ENCODE measurements around the gene TRAPPC4. TPM values are rescaled to one million over a fixed set of nuclear protein-coding genes. Genes with fewer than 3 reads are reported as not detected.
A peak's percentile ranks its signal among the peaks of the same experiment; 100 is the strongest.
"Not testable (repeated sequence)": the region's sequence is repeated elsewhere in the genome, so short reads cannot be mapped to it uniquely, and the experiment has no call there.

Gene TRAPPC4
- total RNA-seq, 1 donor from 2014 or later: 18.0 TPM

DNA sequence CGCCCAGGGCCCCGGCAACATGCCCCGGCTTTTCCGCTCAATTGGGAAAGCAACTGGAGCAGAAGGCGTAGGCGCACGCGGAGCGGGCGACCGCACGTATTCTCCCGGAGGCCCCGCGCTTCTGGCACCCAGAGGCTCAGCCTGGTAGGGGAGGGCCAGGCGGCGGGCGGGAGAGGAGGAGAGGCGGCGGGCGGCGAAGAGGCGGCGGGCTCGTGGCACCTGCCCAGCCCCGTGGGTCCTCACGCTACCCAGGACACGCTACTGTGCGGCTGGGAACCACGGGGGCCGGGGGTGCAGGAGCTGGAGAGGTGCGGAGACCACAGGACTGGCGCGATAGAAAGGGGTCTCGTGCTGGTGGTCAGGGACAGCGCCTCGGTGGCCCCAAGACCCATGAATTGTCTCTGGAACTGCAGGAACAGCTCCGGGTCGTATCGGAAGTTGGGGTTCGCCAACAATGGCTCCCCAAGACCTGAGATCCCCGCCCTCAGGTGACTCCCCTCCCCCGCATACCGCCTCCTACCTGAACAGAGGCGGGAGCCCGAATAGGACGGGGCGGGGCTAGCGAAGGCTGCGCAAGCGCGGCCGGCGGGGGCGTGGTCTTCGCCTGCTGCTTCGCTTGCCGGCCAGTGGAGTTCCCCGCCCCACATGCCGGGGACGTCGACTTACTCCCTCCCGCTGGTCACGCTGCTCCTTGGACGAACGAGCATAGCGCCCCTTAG is 11.9 kb downstream of the TRAPPC4 start, which contains the start of gene SLC37A4:
SLC37A4 (minus strand) TSS at position 549 of the 719 bp plus-strand sequence.
- DNase-seq (ENCODE audit: low spot score) (peak; percentile 100), ATAC-seq (peak; percentile 67)

DNA sequence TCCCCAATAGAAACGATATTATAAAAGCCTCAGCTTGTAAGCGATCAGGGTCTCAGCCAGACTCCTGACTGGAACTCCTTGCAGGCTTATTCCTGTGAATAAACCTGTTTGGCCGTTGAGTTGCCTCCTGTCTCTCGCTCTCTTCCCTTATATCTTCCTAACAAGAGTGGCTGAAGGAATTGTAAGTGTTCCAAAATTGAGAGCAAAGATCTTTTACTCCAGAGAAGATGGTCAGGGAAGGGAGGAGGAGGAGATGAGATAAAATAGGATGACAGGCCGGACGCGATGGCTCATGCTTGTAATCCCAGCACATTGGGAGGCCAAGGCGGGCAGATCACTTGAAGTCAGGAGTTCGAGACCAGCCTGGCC is 13.3 kb downstream of the TRAPPC4 start:
- ATAC-seq (no peak), DNase-seq (ENCODE audit: low spot score) (no peak)

GRCh38 chr11:119033421-119033820 is 14.9 kb downstream of the TRAPPC4 start:
- ATAC-seq; DNase-seq (ENCODE audit: low spot score): not testable (repeated sequence)

DNA sequence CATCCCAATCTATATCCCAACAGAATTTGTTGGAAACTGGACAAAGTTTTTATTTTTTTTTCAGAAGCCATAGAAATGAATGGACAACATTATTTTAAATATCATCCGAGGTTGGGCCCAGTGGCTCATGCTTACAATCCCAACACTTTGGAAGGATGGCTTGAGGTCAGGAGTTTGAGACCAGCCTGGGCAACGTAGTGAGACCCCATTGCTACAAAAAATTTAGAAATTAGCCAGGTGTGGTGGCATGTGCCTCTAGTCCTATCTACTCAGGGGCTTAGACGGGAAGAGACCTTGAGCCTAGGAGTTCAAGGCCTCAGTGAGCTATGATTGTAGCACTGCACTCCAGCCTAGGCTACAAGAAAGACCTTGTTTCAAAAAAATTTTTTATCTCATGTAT is 16.2 kb downstream of the TRAPPC4 start:
- no peak for ATAC-seq
- DNase-seq (ENCODE audit: low spot score): no peak

- DNase-seq (ENCODE audit: low spot score) (no peak), ATAC-seq (no peak)
Observed at GRCh38 chr11:119038884-119039283, 20.3 kb downstream of the TRAPPC4 start.

GRCh38 chr11:119039471-119039870 is 20.9 kb downstream of the TRAPPC4 start:
- not testable (repeated sequence) for ATAC-seq; DNase-seq (ENCODE audit: low spot score)

DNA sequence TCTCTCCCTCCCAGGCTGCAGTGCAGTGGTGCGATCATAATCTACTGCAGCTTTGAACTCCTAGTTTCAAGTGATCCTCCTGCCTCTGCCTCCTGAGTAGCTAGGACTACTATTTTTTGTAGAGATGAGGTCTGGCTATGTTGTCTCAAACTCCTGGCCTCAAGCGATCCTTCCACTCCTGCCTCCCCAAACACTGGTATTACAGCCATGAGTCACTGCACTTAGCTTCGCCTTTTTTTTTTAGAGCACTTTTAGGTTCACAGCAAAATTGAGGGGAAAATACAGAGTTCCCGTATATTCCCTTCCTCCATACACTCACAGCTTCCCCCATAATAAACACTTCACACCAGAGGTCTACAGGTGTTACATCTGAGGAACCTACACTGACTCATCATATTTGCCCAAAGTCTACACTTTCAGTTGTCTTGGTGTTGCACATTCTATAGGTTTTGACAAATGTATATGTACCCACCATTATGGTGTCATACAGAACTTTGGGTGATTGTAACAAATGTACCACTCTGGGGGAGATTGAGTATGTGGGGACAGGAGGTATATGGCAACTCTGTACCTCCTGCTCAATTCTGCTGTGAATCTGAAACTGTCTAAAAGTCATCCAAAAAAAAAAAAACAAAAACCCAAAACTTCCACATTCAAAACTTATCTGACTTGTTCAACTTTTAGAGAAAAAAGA is 23.4 kb downstream of the TRAPPC4 start:
- ATAC-seq: no peak

GRCh38 chr11:119042927-119043326 is 24.4 kb downstream of the TRAPPC4 start:
- DNase-seq (ENCODE audit: low spot score): no peak
- ATAC-seq: no peak

More for the DNA sequence above, 23.4 kb downstream of the TRAPPC4 start:
- DNase-seq (ENCODE audit: low spot score): no peak

- ATAC-seq: no peak
- no peak for DNase-seq (ENCODE audit: low spot score)
Observed at GRCh38 chr11:119044708-119045107, 26.1 kb downstream of the TRAPPC4 start.

DNA sequence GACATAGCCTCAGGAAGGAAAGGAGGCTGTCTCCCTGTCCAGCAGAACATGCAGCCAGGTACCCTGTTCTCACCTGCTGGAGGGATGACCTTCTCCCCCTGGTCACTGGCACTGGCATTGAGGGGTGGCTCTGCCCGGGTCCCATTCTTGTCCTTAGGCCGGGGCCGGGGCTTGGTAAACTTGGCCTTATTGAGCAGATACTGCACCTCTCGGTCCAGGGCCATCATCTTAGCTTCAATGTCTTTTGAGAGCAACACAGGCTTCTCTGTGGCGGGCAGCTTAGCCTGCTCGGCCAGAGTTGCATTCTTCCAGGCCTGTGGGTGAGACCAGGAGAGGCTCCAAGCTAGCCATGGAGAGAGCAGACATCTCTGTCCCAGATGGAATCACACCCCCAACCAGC is 27.9 kb downstream of the TRAPPC4 start:
- ATAC-seq (no peak), DNase-seq (ENCODE audit: low spot score) (no peak)

DNA sequence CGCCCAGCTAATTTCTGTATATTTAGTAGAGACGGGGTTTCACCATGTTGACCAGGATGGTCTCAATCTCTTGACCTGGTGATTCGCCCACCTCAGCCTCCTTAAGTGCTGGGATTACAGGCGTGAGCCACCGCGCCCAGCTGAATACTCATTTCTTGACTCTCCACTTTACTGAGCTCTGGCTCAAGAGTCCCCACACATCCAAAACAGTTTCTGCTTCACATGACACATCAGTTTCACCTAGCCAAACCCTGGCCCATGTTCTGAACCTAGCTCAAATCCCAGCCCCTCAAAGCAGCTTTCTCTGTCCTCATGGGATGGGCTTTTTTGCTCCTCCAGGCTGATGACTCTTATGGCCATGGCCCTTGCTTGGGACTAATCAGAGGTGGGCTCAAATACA is 28.6 kb downstream of the TRAPPC4 start:
- DNase-seq (ENCODE audit: low spot score): no peak
- ATAC-seq: no peak

GRCh38 chr11:119048644-119049043 is 30.1 kb downstream of the TRAPPC4 start:
- no peak for ATAC-seq
- no peak for DNase-seq (ENCODE audit: low spot score)

GRCh38 chr11:119049081-119049480 is 30.5 kb downstream of the TRAPPC4 start:
- no peak for DNase-seq (ENCODE audit: low spot score)
- no peak for ATAC-seq

DNA sequence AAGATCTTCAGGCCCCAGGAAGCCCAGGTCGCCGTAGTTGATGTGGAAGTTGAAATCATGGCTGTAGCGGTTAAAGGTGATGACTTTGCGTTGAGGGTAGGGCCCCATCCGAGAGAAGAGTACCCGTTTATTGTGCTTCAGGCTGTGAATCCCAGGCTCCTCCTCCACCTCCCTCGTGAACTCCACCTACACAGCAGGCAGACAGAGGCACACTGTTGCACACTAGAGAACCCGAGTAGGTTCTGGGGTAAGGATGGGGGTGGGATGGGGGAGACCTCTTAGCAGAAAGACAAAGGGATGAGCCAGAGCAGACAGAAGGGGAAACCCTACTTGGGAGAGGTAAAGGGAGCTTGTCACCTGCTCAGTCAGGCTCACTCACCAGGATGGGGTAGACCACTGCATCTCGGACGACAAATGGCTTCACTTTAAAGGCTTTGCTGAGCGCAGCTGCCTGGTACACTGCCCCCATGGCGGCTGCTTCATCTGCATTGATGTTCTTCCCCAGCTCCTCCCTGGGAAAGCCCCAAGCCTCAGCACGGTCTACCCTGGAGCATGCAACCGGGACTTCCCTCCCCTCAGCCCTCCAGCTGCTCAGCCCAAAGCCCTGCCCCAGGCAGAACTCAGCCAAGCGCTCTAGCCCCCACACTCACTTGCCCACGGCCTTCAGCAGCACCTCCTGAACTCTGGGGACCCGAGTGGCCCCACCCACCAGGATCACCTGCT is 33.0 kb downstream of the TRAPPC4 start:
- no peak for ATAC-seq
- DNase-seq (ENCODE audit: low spot score): no peak

DNA sequence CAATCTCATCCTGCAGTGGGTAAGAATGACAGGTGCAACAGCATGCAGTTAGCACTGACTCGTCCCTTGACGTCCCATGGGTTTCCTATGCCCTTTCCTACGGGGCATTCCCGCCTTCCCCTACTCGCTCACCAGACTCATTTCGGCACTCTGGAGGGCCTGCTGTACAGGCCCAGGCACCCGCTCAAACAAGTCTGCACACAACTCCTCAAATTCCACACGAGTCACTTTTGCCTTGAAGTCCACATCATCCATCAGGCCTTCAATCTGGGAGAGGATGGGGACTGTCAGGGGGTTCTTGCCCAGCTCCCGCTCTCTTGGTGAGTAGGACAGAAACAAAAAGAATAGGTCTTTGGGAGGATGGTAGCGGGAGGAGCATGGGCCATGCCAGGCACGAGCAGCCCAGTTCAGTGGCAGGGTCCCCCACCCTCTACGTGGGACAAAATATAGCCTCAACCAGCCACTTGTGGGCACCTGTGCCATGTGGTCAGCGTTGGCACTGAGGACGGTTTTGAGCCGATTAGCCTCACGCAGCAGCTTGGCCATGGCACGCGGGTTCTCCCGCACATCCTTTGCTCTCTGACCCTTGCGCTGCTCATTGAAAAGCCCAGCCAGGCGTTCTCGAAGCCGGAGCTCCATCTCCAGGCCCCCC is 33.7 kb downstream of the TRAPPC4 start:
- ATAC-seq (no peak), DNase-seq (ENCODE audit: low spot score) (no peak)

DNA sequence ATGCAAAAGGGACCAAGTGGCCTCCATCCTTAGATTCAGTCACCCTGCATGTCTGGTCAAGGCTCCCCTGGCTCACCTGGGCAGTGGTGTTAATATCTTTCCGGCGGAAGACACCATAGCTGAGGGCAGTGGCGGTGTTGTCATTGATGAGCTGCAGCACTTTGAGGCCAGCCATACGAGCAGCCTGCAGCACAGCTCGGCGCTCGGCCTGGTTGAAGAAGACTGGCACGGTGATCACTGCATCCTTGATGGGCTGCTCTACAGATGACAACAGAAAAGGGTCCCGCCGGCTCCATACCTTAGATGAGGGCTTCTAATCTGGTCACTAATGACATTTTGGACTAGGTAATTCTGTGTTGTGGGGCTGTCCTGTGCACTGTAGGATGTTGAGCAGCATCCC is 35.9 kb downstream of the TRAPPC4 start:
- DNase-seq (ENCODE audit: low spot score) (no peak), ATAC-seq (no peak)

DNA sequence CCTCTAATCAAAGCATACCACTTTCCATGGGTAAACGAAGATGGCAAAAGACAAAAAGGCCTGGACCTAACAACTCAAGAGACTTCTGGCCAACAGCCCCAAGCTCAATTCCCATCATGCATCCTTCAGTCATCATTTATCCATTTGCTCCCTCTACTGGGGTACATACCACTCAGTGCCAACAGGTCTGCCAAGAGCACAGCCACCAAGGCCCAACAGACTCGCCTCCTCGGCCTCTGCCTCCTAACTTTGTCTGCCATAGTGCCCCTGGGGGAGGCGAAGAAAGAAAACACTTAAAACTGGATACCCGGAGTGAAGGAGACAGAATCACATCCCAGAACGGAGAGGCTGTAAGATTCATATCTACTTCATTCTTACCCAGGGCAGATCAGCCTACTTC is 37.3 kb downstream of the TRAPPC4 start:
- ATAC-seq: no peak
- no peak for DNase-seq (ENCODE audit: low spot score)

GRCh38 chr11:119056421-119056999 is 37.9 kb downstream of the TRAPPC4 start:
- DNase-seq (ENCODE audit: low spot score) (peak; percentile 51), ATAC-seq (peak; percentile 8)

- DNase-seq (ENCODE audit: low spot score) (peak; percentile 99), ATAC-seq (peak; percentile 92)
Observed at GRCh38 chr11:119057000-119057769, 38.6 kb downstream of the TRAPPC4 start, which contains the start of gene HYOU1. TSS of gene HYOU1 (minus strand) at chr11:119057205. CDS start at chr11:119056160, 1,045 bp downstream.

GRCh38 chr11:119059128-119059527 is 40.6 kb downstream of the TRAPPC4 start:
- not testable (repeated sequence) for DNase-seq (ENCODE audit: low spot score); ATAC-seq
